Nephron (organoid): ENCODE data around the gene RIPK4.

Source experiments
- H3K27ac Mint-ChIP-seq, 3 experiments: 2 replicates each; pipeline ENCODE4 v1.8.0; 2020; ENCODE audit warnings: mixed read lengths in 3 of 3, mild to moderate bottlenecking in 2 of 3, moderate library complexity in 1 of 3
- H3K27me3 Mint-ChIP-seq: 2 replicates; pipeline ENCODE4 v1.8.0; 2021; ENCODE audit warnings: low read depth, mild to moderate bottlenecking, moderate library complexity, mixed read lengths
- H3K36me3 Mint-ChIP-seq: 2 replicates; pipeline ENCODE4 v1.8.0; 2020; ENCODE audit warnings: low read depth, mixed read lengths
- H3K4me1 Mint-ChIP-seq: 2 replicates; pipeline ENCODE4 v1.8.0; 2020; ENCODE audit warnings: mixed read lengths
- H3K4me3 Mint-ChIP-seq, 3 experiments: 2 replicates each; pipeline ENCODE4 v1.8.0; 2020; ENCODE audit warnings: mild to moderate bottlenecking in 3 of 3, mixed read lengths in 3 of 3, moderate library complexity in 2 of 3
- H3K9me3 Mint-ChIP-seq: 2 replicates; pipeline ENCODE4 v1.8.0; 2020; ENCODE audit warnings: mixed read lengths
- TF ChIP-seq, protein P1 (sequence below), 3 experiments: fragments of 200-600 bp; sonication (generic); IDR thresholded peaks; one replicate each; pipeline ENCODE4 v1.5.0; 2021; ENCODE audit warnings: antibody characterized with exemption in 3 of 3; ENCODE audit not compliant: unreplicated experiment in 3 of 3

RIPK4 gene

GRCh38 chr21:41781050-41781410, 14.2 kb upstream of the RIPK4 start:
- H3K27ac Mint-ChIP-seq: no peak overlapping the region
- TF ChIP-seq, protein P1, sequence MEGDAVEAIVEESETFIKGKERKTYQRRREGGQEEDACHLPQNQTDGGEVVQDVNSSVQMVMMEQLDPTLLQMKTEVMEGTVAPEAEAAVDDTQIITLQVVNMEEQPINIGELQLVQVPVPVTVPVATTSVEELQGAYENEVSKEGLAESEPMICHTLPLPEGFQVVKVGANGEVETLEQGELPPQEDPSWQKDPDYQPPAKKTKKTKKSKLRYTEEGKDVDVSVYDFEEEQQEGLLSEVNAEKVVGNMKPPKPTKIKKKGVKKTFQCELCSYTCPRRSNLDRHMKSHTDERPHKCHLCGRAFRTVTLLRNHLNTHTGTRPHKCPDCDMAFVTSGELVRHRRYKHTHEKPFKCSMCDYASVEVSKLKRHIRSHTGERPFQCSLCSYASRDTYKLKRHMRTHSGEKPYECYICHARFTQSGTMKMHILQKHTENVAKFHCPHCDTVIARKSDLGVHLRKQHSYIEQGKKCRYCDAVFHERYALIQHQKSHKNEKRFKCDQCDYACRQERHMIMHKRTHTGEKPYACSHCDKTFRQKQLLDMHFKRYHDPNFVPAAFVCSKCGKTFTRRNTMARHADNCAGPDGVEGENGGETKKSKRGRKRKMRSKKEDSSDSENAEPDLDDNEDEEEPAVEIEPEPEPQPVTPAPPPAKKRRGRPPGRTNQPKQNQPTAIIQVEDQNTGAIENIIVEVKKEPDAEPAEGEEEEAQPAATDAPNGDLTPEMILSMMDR (IDR thresholded peaks at IDR 0.05; ENCODE audit: unreplicated experiment in 3 of 3): no peak
- H3K4me3 Mint-ChIP-seq: no peak overlapping the region
- H3K9me3 Mint-ChIP-seq: no peaks in the 10 kb centered on the region
- H3K36me3 Mint-ChIP-seq: no peaks in the 10 kb centered on the region
- peaks cover 15% of the 10 kb centered on the region for H3K4me1 Mint-ChIP-seq
- peaks cover 44% of the 10 kb centered on the region for H3K27me3 Mint-ChIP-seq

- peaks cover 15% of the 10 kb centered on the region for H3K4me1 Mint-ChIP-seq
- no peak overlapping the region for H3K27ac Mint-ChIP-seq
- no peaks in the 10 kb centered on the region for H3K9me3 Mint-ChIP-seq
- H3K36me3 Mint-ChIP-seq: no peaks in the 10 kb centered on the region
- no peak overlapping the region for H3K4me3 Mint-ChIP-seq
- TF ChIP-seq, protein P1 (IDR thresholded peaks at IDR 0.05; ENCODE audit: unreplicated experiment in 3 of 3): no peak
- peaks cover 46% of the 10 kb centered on the region for H3K27me3 Mint-ChIP-seq
These were observed 13.6 kb upstream of the RIPK4 start for GRCh38 chr21:41780337-41781049.

- no peaks in the 10 kb centered on the region for H3K9me3 Mint-ChIP-seq
- TF ChIP-seq, protein P1 (IDR thresholded peaks at IDR 0.05; ENCODE audit: unreplicated experiment in 3 of 3): no peak
- no peaks in the 10 kb centered on the region for H3K36me3 Mint-ChIP-seq
- peaks cover 49% of the 10 kb centered on the region for H3K27me3 Mint-ChIP-seq
- peaks cover 22% of the 10 kb centered on the region for H3K4me1 Mint-ChIP-seq
- peak overlapping the region in 1 of 3 experiments; percentile 33 for H3K27ac Mint-ChIP-seq
- H3K4me3 Mint-ChIP-seq: peak overlapping the region in 1 of 3 experiments; percentile 34
These were observed 12.8 kb upstream of the RIPK4 start for GRCh38 chr21:41779659-41780058.

DNA sequence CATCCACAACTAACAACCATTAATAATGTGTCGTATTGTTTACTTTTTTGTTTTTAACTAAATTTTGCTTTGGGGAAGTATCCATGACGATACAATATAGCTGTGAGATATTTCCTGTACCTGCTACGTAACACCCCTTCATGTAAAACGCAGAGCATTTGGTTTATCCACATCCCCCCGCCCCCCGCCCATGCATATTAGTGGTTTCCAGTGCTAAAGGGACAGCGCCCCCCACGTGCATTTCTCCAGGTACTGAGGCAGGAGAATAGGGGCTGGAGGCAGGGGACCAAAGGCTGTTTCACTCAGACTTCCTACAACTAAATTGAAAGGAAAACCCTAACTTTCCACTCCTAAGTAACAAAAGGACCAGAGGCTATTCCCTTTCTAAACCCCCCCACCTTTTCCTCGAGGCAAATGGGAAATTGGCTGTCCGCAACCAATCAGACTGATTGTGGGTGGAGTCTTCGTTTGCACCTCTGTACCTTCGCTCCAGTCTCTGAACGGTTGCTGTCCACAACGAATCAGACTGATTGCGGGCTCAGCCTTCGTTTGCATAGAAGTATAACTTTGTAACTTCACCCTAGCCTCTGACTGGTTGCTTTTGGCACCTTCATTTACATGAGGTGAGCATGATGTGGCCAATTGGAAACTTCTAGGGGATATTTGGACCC, 12.2 kb upstream of the RIPK4 start:
- H3K27me3 Mint-ChIP-seq: peaks cover 50% of the 10 kb centered on the region
- no peaks in the 10 kb centered on the region for H3K36me3 Mint-ChIP-seq
- TF ChIP-seq, protein P1 (IDR thresholded peaks at IDR 0.05; ENCODE audit: unreplicated experiment in 3 of 3): no peak
- no peaks in the 10 kb centered on the region for H3K9me3 Mint-ChIP-seq
- H3K27ac Mint-ChIP-seq: no peak overlapping the region
- H3K4me3 Mint-ChIP-seq: no peak overlapping the region
- H3K4me1 Mint-ChIP-seq: peaks cover 26% of the 10 kb centered on the region

DNA sequence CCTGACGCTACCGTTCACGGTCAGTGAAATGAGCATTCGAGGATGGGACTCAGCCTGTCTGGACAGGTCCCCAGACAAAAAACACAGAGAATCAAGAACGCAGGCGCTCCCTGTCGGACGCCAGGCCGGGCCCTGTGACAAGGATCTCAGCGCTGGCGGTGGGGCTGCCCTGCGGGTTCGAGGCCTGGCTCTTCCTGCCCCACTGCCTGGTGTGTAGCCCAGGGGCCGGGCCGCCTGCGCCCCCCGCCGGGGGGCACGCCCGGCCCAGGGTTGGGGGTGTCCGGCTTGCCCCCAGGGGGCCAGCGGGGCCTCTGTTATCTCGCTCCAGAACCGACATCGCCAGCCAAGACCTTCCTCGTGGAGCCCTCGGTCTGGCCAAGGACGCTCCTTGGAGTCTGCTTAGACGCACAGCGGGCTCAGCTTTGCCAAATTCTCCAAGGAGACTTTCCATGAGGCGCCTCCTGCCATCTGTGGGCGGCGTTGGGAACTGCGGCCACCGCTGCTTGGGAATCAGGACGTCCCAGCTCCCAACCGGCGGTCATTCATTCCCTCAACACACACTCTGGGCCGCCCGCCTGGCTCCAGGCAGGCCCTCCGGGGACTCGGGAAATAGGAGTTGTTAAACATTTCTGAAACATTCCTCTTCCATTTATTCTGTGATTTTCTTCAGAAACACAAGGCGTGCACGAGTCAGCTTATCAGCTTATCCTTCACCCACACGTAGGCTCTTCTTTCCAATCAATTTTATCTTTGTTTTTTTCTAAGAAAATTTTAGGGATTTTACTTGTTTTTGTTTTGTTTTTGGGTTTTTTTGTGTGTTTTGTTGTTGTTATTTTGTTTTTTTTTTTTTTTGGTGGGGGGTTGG, 11.3 kb upstream of the RIPK4 start:
- TF ChIP-seq, protein P1 (IDR thresholded peaks at IDR 0.05; ENCODE audit: unreplicated experiment in 3 of 3): peak; percentile 93 to 95 (median 95)
- Mint-ChIP-seq H3K27ac (peak overlapping the region in 2 of 3 experiments; percentile 16 to 52), H3K9me3 (no peaks in the 10 kb centered on the region), H3K4me3 (peak overlapping the region in 2 of 3 experiments; percentile 49 to 55), H3K36me3 (no peaks in the 10 kb centered on the region), H3K4me1 (peaks cover 26% of the 10 kb centered on the region), H3K27me3 (peaks cover 45% of the 10 kb centered on the region)
